IPS-NIHi11 (cell line): ENCODE results near the gene HDAC7.

ENCODE experiments used
- DNase-seq: peaks from one replicate; pipeline ENCODE4 v3.0.0; 2012; ENCODE audit warnings: mixed read lengths, low spot score

The HDAC7 gene

GRCh38 chr12:47819896-47820630 lies at the start of gene HDAC7:
TSS of gene HDAC7 (minus strand) at chr12:47819903. CDS start at chr12:47819785, 118 bp downstream.
- DNase-seq, result peak; percentile 95

GRCh38 chr12:47868552-47869031 lies 48.9 kb upstream of the HDAC7 start:
- DNase-seq, result no peak

GRCh38 chr12:47868041-47868440 lies 48.3 kb upstream of the HDAC7 start:
- no peak for DNase-seq

GRCh38 chr12:47867495-47867941 lies 47.8 kb upstream of the HDAC7 start:
- no peak for DNase-seq

DNA sequence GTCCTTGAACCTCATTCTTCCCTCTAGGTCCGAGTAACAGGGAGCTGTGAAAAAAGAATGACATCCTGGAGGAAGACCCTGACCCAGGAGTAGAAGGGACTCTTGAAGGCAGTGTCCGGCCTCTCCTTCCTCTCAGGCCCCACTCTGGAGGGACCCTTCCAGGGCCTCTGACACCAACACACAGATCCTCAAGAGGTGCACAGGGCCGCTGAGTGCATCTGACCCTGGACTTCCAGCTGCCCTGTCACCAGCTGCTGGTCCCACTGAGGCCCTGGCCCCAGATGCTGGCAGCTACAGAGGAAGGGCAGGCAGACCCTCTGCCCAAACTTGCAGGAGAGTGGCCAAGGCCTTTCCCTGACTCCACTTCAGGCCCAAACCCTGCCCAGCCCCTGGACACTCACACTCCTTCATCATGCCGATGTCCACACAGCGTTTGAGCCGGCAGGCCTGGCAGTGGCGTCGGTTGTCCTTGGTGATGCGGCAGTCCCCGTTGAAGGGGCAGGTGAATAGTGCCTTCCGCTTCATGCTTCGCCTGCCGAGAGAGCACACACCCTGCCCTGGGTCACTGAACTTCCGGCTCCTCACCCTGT lies 45.0 kb upstream of the HDAC7 start:
- DNase-seq, result no peak

DNA sequence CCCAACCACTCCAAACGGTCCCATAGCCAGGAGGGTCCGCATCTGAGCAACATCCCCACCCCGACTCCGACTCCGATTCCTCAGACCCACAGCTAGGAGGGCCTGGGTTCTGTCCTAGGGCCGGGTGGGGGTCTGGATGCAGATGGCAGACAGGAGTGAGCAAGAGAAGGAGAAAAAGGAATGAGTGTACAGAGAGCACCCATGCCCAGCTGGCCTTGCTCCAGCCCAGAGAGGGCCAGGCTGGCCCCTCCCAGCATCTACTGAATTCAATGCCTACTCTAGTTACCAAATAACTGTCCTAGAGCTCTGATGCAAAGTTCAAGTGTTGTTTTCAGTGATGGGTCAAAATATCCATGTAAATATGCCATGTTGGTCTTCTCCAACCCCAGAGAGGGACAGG lies 44.3 kb upstream of the HDAC7 start:
- no peak for DNase-seq

DNA sequence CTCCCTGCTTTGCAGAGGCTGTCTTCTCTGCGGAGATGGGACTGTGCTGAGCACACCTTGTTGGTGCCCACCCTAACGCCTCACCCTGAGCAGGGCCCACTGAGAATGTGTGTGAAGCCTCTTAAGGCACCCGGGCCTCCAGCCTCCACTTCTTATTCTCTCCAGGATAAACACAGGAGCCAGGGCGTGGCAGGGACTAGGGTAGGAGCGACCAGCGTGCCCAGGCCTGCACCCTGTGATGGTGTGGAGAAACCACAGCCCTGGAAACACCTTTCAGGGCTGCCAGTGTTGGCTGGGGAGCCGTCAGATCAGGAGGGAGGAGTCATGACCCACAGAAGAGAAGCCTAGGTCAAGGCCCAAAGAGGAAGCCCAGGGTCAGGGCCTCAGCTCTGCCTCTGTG lies 43.8 kb upstream of the HDAC7 start:
- no peak for DNase-seq

DNA sequence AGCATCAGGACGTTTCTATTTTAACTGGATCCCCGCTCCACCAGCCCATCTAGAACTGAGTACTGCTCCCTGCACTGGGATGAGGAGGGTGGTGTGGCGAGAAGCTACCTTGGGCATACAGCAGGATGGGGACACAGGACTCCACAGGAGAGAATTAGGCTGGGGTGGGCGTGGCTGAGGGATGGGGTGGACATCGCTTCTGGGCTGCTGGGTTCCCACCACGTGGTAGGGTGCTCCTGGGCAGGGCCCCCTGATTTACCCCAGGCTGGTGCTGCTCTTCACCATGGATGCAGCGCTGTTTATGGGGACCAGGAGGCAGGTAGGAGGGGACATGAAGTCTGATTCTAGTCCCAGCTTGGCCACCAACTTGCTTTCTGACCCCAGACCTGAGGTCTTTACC lies 43.2 kb upstream of the HDAC7 start:
- no peak for DNase-seq

DNA sequence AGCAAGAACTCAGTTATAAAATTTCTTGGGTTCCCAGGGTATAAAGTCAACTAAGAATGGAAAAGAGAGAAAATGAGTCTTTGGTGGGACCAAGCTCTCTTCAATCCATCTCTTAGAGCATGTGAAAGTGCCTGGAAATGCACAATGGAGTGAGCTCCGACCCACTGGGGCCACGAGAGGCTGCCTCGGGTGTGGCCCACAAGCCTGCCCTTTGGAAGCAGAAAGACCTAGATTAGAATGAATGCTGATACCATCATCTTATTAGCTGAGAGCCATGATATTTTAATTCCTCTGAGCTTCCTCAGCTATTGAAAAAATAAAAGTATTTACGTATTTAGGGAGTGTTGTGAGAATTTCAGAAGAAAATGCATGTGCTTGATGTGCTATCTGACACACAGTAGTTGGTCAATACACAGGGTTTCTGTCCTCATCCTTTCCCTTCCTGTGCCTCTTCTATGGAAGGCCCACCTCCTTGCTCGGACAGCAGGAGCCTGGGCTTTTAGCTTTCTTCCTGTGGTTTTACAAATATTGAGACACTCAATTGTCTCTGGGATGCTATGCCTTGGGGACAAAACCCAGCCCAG lies 42.6 kb upstream of the HDAC7 start:
- DNase-seq, result no peak

DNA sequence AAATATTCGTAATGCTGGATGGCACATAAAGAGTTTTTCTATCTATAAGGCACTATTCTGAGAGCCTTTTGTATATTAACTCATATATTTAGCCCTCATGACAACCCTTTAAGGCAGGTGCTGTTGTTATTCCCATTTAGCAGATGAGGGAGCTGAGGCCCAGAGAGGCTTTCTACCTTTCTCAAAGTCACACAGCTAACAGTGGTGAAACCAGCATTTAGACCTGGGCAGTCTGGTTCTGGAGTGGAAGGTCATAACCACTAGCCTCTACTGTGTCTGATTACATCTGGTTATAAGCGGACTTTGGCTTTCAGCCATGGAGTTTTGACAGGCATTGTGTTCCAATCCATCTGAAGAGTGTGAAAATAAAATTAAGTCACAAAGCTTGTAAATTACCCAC lies 41.2 kb upstream of the HDAC7 start:
- DNase-seq, result no peak

DNA sequence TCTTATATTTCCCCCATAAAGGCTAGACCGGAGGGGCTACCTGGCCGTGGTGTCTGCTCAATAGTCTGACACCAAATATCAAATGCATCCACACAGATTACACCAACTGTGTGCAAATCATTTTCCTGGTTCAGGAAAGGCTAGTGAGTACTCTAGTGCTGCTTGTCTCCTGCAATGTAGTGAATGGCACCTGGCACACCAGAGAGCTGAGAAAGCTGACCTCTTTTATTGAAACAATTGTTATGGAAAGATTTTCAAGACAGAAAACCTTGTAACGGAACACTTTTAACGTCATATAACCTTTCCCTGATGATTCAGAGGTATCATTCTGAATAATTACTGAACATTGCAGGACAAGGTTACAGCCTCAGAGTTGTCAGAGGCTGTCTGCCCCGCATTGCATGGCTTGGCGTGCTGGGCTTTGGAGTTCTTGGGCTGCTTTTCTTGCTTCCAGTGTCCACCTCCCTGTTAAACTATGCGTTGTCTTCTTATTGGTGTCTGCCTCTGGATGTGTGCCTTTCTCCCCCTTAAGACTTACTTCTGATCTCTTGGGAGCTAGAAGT lies 40.7 kb upstream of the HDAC7 start:
- DNase-seq, result no peak

GRCh38 chr12:47858511-47859266 lies 39.0 kb upstream of the HDAC7 start:
- no peak for DNase-seq

DNA sequence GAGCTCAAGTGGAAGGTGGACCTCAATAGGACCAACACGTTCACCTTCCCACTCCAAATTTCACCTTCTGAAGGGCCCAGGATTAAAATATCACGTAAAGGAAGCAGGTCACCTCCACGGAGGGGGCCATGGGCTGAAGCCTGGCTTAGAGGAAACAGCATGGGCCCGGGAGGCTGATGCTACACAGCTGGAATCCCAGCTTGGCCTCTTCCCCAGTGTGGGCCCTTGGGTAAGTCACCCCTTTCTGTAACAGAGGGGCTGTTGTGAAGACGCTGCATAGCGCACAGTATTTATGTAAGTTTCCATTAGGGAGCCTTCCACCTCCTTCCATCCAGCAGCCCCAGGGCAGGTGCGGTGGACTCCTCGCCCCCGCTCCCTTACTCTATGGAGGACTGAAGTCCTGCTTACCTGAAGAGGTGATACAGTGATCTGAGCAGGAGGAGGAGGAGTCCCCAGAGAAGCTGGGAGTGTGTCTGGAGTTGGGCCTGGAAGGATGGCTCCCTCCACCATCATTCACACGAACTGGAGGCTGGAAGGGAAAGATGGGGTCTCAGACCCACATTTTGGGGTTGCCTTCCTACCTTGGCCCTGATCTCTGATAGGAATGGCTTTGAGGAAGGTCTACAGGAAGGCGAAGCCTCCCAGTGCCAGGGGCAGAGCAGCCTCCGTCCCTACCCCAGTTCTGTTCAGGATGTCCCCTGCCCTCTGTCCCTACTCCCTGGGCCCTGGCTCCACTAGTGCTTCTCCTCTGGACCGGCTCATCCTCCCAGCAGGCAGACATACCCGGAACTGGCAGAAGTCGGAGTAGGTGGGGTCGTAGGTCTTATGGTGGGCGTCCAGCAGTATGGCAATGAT lies 37.2 kb upstream of the HDAC7 start:
- DNase-seq, result no peak

DNA sequence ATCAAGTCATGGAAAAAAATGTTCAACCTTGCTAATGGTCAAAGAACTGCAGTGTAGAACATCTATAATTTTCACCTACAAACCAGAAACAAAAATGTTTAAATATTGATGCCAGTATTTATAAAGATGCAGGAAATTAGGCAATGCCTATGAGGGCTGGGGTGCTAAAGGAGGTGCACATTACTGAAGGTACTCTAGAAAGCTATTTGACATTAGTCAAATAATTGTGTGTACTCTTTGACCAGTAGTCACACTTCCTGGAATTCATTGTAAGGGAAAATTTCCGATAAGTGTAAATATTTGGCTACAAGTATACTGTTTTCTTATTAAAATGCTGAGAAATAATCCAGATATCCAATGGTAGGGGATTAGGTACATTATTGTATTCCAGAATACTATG lies 36.4 kb upstream of the HDAC7 start:
- no peak for DNase-seq

GRCh38 chr12:47855502-47855901 lies 35.8 kb upstream of the HDAC7 start:
- no peak for DNase-seq

DNA sequence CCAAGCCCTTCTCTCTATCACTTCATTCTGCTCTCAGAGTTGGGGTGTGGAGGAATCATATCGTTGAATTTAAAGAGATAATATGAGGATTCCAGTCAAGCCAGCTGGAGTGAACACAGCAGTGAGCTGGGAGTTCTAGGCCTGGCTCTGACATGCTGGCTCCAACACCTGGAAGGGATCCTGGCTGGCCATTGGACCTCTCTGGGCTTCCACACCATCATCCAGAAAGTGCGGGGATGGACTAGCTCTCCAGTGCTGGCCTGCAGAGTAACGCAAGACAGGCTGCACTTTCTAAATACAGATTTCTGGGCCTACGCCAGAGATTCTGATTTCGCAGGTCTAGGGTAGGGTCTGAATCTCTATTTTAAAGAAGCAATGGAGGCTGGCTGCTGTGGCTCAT lies 34.8 kb upstream of the HDAC7 start:
- no peak for DNase-seq

- DNase-seq, result no peak
Measured at GRCh38 chr12:47852096-47852571, 32.4 kb upstream of the HDAC7 start.

- DNase-seq, result no peak
Measured at GRCh38 chr12:47851303-47851952, 31.7 kb upstream of the HDAC7 start.

DNA sequence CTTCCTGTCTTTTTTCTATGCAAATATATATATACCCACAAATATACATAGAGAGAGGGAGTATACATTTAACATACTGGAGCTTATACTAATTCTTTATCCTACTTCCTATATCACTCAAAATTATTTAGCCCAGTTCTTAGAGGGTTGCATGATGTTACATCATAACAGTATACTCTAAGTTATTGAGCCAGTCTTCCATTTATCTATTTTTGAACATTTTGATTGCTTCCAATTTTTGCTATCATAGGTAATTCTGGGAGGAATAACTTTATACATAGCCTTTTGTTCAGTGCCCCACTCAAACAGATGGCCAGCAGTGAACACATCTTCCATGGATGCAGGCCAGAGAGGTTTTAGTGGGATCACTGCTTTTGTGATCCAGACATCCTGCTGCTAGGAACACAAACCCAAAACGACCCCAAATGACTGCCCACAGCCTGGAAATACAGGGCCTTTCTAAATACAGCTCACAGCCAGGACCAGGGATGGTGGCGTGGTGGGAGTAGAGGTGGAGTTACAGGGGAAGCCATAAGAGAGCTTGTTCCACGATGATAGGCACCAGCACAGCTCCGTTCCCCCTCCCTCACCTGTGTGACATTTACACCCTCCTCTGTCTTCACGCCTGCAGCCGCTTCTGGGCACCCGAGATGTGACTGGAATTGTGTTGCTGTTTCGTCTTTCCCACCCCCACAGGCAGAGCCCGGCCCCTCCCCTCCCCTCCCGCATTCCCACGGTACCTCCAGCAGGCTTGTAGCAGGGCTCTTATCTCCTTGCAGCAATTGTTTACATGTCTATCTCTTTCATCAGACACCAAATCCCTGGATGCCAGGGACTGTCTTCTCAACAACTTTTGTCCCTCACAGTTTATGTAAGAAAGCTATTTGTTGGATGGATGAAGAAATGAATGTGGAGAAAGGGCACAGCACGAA lies 30.7 kb upstream of the HDAC7 start:
- no peak for DNase-seq

- no peak for DNase-seq
Measured at GRCh38 chr12:47849261-47849660, 29.6 kb upstream of the HDAC7 start.
